Hair follicular keratinocyte (primary cell): Measurements from ENCODE around the gene CNOT8. TPM values are rescaled to one million over a fixed set of nuclear protein-coding genes. Genes with fewer than 3 reads are reported as not detected.

Source experiments
- total RNA-seq: library from RNA; depleted of rRNA; stranded (reverse); fragments of >200 nt; gene quantifications from 2 replicates; pipeline ENCODE4 v1.2.3, GENCODE V29; 2015

Gene CNOT8
- total RNA-seq = 42.7 and 51.1 TPM in 2 replicates

GRCh38 chr5:154858297-154858971 is at the start of gene CNOT8:
Gene CNOT8 (plus strand): TSS chr5:154858627. CDS start chr5:154863279, 4,652 bp downstream.

DNA sequence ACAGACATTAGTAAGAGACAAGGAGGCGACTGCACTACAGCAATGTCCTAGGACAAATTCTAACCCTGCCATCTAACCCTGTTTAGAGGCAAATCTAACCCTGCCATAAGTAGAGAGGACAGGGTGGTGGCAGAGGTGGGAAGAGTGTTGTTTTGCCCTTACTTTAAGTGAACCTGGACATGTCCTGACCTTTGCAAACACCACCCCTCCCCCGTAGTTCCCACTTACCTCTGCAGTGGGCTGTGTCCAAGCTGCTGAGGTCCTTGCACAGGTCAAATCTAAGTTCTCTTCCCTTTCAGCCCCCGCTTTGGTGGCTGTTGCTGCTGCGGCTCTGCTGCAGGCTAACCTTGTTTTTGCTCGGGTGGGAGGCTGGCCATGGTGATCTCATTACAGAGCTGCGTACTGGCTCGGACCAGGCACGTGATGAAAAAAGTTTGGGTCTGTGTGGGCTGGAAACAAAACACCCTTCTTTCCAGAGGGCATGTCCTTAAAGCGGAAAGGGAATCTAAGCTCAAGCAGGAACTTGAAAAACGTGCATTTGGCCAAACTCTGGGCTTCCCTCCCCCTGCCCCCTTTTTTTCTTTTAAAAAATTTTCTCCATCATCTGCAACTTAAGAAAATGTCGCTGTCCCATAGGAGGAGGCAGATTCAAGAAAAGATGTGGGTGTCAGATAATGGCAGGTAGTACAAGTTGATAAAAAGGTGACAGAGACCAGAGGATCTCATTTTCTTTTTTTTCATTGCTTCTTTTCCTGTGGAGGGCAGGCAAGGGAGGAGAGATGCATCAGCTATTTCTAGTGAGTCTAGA is 8.0 kb upstream of the CNOT8 start, which contains the start of gene FAXDC2:
Gene FAXDC2, minus strand, starts transcription at position 349 of the 808 bp plus-strand sequence. CDS start 12,425 bp downstream, outside the sequence.

Other genes starting within 250 kb of the CNOT8 start
- 68.4 and 88.4 TPM in 2 replicates for gene LARP1, start 103.2 kb upstream of the CNOT8 start, total RNA-seq
- gene FAXDC2, start 8.0 kb upstream of the CNOT8 start, total RNA-seq = 0.84 and 3.7 TPM in 2 replicates
- 12.7 and 19.5 TPM in 2 replicates for gene GEMIN5, start 79.6 kb downstream of the CNOT8 start, total RNA-seq
- 35.1 and 44.5 TPM in 2 replicates for gene MRPL22, start 82.4 kb downstream of the CNOT8 start, total RNA-seq
- gene KIF4B, start 155.1 kb downstream of the CNOT8 start, total RNA-seq = not detected in 2 replicates